Measurements from ENCODE around the gene GPX1.
"Not testable (repeated sequence)": the region's sequence is repeated elsewhere in the genome, so short reads cannot be mapped to it uniquely, and the experiment has no call there.

GPX1 gene

GRCh38 chr3:49357443-49358216 is 523 bp downstream of the GPX1 start:
- not testable (repeated sequence) for DNase-seq

DNA sequence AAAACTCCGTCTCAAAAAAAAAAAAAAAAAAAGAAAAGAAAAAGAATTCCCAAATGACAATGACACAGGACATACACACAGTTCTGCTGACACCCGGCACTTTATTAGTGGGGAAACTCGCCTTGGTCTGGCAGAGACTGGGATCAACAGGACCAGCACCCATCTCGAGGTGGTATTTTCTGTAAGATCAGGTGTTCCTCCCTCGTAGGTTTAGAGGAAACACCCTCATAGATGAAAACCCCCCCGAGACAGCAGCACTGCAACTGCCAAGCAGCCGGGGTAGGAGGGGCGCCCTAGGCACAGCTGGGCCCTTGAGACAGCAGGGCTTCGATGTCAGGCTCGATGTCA is 1.1 kb downstream of the GPX1 start:
- not testable (repeated sequence) for DNase-seq

GRCh38 chr3:49352890-49353421 is 5.2 kb downstream of the GPX1 start:
- DNase-seq, result no peak

DNA sequence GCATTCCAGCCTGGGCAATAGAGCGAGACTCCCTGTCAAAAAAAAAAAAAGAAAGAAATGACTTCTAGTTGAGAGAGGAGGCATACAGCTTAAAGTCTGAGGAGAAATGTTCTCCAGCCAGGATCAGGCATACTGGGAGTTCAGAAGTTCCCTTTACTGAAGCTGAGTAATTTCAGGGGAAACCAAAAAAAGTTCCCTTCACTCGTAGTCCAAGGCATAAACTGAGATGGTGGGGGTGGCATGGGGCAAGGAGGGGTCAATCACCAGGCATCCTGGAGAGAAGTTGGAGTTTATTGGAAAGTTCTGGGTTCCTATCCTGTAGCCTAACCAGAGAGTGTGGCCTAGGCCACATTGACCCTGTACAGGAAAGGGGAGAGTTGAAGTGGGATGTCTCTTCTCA is 5.9 kb downstream of the GPX1 start:
- no peak for DNase-seq

DNA sequence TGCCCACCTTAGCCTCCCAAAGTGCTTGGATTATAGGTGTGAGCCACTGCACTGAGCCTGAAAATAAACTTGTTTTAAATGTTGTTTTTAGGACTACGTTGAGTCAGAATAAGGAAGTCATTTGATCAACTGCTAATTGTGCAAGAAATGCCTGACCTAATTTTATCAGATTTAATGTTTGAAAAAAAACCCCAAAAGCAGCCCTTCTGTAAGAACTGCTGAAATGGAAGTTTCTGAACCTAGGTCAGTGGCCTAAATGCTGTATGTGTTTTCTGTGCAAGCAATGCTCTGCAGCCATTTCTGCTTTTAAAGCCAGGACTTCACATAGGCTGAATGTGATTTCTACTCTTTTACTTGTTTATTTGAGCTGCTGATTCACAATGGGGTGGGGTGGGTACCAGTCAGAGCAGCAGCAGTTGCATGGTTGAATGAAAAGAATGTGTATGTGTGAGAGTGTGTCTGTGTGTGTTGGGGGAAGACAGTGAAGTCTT is 6.6 kb downstream of the GPX1 start:
- DNase-seq, result peak; percentile 69

DNA sequence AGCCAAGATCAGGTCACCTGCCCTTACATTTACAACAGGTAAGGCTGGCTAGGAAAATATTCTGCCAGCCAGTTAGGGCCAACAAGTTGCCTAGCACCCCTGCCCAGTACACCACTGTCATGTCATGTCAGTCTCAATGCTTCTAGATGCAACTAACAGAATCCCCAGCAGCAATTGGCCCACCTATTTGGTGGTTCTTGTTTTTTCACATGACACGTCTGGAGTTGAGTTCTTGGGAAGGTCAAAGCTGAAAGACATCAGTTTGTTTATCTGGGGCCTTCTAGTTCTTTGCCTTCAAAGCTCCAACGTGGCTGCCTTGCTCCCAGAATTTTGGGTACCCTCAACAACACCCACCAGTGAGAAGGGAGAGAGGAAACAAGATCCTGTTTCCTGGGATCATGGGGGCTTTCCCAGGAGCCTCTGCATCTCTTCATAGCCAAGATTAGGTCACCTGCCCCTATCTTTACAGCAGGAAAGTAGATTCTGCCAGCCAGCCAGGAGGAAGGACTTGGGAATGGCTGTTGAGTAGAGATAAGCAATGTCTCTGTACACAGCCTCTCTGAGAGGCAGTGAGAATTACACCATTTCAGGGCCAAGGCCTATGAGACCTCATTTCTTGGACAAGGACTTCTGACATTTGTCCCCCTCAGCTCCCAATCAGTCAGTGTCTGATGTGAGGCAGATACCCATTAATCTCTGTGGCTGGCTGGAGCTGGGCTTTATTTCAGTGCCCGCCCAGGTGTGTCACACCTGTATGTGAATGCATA is 8.6 kb downstream of the GPX1 start:
- no peak for DNase-seq

DNA sequence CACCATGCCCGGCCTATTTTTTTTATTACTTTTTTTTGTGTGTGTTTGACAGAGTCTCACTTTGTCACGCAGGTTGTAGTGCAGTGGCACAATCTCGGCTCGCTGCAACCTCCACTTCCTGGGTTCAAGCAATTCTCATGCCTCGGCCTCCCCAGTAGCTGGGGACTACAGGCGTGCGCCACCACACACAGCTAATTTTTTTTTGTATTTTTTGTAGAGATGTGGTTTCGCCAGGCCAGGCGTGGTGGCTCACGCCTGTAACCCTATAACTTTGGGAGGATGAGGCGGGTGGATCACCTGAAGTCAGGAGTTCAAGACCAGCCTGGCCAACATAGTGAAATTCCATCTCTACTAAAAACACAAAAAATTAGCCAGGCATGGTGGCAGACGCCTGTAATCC is 9.8 kb downstream of the GPX1 start:
- DNase-seq, result not testable (repeated sequence)

- DNase-seq, result no peak
These were observed 11.3 kb downstream of the GPX1 start for GRCh38 chr3:49346797-49347251.

DNA sequence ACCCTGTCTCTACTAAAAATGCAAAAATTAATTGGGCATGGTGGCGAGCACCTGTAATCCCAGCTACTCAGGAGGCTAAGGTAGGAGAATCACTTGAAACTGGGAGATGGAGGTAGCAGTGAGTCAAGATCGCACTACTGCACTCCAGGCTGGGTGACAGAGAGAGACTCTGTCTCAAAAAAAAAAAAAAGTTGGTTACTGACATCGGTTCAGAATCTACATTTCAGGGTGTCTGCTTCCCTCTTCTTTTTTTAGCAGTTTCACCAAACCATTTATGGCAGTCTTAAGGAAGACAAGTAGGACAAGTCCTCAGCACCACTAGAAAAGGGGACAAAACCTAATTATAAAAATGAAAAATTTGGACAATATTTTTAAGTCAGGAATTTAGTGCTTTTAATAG is 15.0 kb downstream of the GPX1 start:
- no peak for DNase-seq

DNA sequence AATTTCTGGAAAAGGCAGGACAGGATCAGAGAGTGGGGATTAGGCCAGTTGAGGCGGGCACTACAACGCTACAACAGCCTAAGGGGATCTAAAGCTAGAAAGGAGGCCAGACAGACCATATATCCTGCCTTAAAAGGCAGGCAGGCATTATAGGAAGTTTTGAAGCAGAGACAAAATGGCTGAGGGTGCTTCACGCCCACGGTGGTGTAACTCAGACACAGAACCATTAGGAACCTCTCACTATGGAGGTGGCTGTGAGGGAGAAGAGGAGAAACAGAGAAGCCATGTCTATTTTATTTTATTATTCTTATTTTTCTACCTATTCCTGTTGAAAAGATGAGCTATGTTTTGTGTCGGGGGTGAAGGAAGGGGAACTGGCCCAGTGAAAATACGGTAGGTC is 16.2 kb downstream of the GPX1 start:
- DNase-seq, result no peak

- peak; percentile 96 for DNase-seq
These were observed 18.0 kb downstream of the GPX1 start, which contains the start of gene USP4 for GRCh38 chr3:49339941-49340800. USP4 (minus strand) TSS chr3:49340053; CDS start chr3:49340024, 29 bp downstream.

DNA sequence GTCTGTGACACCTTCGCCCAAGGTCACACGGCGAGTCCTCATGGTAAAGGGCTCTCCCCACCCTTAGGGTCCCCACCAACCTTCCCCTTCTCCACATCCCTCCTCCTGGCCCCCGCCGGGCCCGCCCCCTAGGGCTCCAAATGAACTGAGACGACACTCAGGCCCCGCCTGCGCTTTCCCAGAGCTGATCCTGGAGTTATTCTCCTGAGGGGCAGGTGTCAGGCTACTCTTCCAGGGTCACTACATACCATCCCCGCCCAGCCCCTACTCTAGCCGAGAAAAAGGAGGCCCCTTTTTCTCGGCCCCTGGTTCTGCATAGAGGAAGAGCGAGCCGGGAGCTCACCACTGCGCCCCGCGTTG is 18.6 kb downstream of the GPX1 start:
- no peak for DNase-seq

DNA sequence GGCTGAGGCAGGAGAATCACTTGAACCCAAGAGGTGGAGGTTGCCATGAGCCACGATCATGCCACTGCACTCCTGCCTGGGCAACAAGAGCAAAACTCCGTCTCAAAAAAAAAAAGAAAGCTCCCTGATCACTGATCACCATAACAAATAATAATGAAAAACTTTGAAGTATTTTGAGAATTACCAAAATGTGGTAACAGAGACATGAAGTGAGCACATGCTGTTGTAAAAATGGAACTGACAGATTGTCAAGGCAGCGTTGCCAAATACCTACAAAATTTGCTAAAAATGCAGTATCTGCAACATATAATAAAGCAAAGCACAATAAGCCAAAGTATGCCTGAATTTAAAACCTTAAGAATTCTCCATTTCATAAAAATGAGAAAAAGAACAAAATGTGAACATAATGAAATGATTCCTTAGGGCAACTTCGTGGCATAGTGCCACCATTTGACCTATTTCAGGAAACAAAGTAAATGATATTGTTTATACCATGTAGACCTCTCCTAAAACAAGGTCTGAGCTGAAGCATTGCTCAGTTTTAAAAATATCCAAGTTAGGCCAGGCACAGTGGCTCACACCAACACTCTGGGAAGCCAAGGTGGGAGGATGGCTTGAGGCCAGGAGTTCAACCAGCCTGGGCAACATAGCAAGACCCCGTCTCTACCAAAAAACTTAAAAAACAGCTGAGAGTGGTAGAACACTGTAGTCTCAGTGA is 24.1 kb downstream of the GPX1 start:
- no peak for DNase-seq

- no peak for DNase-seq
These were observed 25.1 kb downstream of the GPX1 start for GRCh38 chr3:49333091-49333490.

GRCh38 chr3:49329186-49329585 is 29.0 kb downstream of the GPX1 start:
- no peak for DNase-seq

DNA sequence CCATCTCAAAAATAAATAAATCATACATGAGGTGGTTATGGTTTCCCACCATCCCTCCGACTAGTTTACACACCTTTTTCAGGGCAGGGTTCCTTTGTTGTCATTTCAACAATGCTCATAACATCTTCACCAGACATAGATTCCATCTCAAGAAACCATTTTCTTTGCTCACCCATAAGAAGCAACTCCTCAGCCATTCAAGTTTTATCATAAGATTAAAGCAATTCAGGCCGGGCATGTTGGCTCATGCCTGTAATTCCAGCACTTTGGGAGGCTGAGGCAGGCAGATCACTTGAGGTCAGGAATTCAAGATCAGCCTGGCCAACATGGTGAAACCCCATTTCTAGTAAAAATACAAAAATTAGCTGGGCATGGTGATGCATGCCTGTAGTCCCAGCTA is 29.8 kb downstream of the GPX1 start:
- DNase-seq, result not testable (repeated sequence)

- DNase-seq, result no peak
These were observed 30.7 kb downstream of the GPX1 start for GRCh38 chr3:49327485-49327884.

DNA sequence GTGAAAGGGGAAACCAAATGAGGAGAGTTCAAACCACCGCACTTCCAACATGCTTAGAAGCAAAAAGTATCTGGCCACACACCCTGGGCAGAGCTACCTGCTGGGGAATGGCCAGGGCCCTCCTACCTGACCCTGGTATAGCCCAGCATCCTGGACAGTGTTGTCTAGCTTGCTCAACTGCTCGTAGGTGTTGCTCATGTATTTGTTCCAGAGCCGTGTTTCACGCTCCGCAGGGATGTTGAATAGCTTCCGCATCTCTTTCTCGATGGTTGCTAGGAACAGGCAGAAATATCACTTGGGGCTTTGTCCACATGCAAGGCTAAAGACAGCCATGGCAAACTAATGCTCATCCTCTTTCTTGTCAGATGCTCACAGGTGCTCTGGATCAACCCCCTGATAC is 33.4 kb downstream of the GPX1 start:
- no peak for DNase-seq

DNA sequence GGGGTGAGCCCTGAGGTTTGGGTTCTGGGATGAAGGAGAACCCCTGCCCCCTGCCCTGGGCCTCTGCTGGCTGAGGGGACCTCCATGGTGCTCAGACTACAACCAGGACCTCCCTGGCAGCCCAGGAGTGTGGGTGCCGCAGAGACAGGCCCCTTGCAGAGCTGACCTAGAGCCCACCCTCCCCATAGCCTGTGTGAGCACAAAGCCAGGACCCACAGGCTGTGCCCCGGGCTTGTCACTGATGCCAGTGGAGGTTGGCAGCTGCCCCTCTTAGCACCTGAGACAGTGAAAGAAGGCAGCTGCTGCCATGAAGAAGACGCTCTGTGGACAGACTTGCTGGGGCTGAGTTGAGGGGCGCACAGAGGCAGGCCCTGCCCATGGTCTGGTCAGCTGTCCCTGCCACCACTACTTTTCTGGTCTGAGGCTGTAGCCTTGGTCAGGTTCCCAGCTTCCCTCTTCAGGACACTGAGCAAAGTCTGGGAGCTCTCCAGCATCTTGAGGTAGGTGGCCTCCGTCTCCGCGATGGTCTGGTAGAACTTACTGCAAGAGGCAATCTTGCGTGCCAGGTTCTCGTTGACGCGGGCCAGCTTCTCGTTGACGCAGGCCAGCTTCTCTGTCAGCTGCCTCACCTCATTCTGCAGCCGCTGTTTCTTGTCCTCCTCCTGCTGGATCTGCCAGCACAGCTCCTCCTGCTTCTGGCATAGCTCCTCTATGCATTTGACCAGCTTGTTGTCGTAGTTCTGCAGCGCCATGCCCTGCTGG is 41.3 kb downstream of the GPX1 start:
- DNase-seq, result no peak

- no peak for DNase-seq
These were observed 44.1 kb downstream of the GPX1 start for GRCh38 chr3:49313896-49314688.

- no peak for DNase-seq
These were observed 46.9 kb downstream of the GPX1 start for GRCh38 chr3:49311283-49311682.
